Esophagus squamous epithelium (tissue), 4 donors: ENCODE data around the gene KLHDC10.

Source experiments
- POLR2A ChIP-seq, 4 donors: fragments of 450-650 bp; IDR thresholded peaks; one replicate each; pipeline ENCODE4 v1.6.1; 2017; ENCODE audit warnings: antibody characterized with exemption in 4 of 4, mild to moderate bottlenecking in 4 of 4, moderate library complexity in 3 of 4
- TF ChIP-seq, protein P1 (sequence below), 6 experiments: fragments of 450-650 bp in 4 of 6; fragments of 200-600 bp in 2 of 6; sonication (generic) in 2 of 6; IDR thresholded peaks; one replicate each; pipeline ENCODE4 v1.5.1; 2016 to 2019; ENCODE audit warnings: antibody characterized with exemption in 6 of 6, mild to moderate bottlenecking in 4 of 6, moderate library complexity in 4 of 6

DNA sequence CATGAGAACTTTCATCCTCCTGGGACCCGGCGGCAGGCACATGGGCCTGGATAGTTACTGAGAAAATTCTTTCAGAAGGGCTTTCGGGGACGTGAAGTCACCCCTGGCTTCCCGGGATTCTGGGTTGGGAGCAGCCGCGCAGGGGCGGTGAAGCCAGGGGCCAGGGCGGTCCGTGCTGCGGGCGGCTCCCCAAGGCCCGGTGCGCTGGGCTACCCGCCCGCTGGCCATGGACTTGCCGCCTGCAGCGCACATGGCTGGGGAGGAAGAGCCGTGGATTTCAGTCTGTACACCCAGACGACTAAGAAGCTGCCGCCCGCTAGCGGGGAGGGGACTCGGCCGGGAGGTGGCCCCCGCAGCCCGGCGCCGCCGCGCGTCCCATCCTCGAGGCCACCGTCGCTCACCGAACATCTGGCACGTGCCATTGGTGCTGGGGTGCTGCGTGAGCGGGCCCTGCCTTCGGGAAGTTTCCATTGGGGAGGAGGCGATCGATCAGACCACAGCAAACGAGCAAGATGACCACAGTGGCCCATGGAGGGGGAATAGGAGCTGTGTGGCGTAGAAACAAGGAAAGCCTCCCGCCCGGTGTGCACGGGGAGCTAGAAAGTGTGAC, 70.3 kb downstream of the KLHDC10 start:
- TF ChIP-seq, protein P1, sequence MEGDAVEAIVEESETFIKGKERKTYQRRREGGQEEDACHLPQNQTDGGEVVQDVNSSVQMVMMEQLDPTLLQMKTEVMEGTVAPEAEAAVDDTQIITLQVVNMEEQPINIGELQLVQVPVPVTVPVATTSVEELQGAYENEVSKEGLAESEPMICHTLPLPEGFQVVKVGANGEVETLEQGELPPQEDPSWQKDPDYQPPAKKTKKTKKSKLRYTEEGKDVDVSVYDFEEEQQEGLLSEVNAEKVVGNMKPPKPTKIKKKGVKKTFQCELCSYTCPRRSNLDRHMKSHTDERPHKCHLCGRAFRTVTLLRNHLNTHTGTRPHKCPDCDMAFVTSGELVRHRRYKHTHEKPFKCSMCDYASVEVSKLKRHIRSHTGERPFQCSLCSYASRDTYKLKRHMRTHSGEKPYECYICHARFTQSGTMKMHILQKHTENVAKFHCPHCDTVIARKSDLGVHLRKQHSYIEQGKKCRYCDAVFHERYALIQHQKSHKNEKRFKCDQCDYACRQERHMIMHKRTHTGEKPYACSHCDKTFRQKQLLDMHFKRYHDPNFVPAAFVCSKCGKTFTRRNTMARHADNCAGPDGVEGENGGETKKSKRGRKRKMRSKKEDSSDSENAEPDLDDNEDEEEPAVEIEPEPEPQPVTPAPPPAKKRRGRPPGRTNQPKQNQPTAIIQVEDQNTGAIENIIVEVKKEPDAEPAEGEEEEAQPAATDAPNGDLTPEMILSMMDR (IDR thresholded peaks at IDR 0.05): no peak
- no peak for TF ChIP-seq POLR2A (IDR thresholded peaks at IDR 0.05)
